Suppressor macrophage treated with lipopolysaccharide for 1 hour (primary cell): ENCODE results near the gene GABPB2.
"Not testable (repeated sequence)": the region's sequence is repeated elsewhere in the genome, so short reads cannot be mapped to it uniquely, and the experiment has no call there.

Experiments used
- DNase-seq, 3 donors: peaks; one replicate each; pipeline ENCODE4 v3.0.0-alpha.2; 2020 to 2022

Gene GABPB2

DNA sequence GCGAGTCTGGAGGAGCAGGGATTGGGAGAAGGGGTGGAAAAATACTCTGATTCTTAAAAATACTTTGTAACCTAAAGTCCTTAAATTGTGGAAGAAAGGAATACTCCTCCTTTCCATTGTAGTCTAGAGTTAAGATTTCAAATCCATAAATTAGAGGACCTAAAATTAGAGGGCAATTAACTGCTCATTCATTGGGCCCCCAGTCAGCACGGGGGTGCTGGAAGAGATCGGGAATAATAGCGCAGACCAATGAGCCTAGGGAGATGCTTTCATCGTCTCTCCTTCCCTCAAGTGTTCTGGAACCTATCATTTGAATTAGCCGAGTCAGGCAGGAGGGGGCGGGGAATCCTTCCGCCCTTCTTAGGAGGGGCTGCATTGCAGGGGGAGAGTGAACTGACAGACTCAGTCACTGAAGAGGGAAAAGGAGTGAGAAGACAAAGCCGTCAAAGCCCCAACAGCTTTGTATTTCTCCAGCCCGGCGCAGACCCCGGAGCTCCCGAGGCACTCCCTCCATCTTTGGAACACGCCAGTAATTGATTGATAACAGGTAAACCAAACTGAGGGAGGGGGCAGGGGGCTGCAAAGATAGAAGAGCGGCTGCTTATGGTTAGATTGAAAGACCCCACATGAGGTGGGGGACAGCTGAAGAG is 10.4 kb upstream of the GABPB2 start, which contains the start of gene MLLT11:
Gene MLLT11 (plus strand): TSS at position 391 of the 650 bp plus-strand sequence. CDS start 6,828 bp downstream, outside the sequence.
- no peak for DNase-seq

DNA sequence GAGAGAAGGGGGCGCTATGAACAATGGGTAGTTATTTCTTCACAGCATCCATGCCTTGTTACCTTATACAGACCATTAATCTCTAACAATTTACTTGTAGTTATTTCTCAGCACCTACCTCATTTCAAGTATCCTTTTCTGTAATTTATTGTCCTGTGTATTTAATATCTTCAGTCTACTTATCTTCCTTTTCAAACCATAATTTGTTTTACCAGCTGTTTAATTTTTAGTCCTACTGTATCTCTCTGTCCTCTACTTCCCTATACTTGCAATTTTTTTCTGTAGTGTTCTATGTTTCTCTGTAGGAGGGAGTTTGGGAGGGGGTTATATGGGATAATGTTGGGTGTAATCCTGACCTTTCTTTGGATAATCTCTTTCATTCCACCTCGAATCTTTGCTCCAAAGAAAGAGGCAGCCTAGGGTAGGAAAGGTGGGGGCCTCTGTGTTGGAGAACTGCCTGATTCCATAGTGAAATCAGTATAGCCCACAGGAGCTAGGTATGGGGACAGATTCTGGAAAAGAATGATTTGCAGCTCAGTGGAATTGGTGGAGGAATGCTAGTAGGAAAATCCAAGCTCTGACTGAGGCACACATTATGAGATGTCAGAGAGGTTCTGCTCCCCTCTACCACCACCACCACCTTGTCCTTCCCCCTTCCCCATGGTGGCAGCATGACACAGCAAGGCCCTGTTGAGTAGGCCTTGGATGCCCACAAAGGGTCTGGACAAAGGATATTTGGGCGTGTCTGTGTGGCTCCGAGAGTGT is 9.7 kb upstream of the GABPB2 start:
- no peak for DNase-seq

DNA sequence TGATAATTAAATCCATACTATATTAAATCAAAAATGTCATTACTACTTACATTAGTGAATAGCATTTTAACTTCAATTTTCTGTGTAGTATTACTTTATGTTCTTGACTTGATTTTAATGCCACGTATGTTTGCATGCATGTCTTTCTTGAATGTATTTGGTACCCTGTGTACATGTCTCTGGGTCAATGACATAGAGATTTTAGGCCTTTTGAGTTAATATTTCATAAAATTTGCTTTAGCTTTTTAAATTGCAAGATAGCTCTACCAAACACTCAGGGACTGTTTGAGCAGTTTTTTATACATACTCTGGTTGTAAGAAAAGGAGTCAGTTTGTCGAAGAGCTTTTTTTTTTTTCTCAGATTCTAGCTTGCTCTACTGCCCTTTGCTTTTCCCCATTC is 8.9 kb upstream of the GABPB2 start:
- DNase-seq: no peak

- DNase-seq: peak; percentile 50 to 81 (median 74)
These were observed 7.7 kb upstream of the GABPB2 start for GRCh38 chr1:151062741-151063371.

- DNase-seq: no peak
These were observed 5.4 kb upstream of the GABPB2 start for GRCh38 chr1:151065089-151065645.

DNA sequence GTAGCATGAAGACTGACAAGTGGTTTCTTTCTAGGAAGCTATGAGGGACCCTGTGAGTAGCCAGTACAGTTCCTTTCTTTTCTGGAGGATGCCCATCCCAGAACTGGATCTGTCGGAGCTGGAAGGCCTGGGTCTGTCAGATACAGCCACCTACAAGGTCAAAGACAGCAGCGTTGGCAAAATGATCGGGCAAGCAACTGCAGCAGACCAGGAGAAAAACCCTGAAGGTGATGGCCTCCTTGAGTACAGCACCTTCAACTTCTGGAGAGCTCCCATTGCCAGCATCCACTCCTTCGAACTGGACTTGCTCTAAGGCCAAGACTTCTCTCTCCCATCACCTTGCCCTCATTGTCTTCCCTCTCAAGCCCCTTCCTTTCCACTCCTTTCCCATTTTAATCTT is 3.4 kb upstream of the GABPB2 start:
- DNase-seq: no peak

DNA sequence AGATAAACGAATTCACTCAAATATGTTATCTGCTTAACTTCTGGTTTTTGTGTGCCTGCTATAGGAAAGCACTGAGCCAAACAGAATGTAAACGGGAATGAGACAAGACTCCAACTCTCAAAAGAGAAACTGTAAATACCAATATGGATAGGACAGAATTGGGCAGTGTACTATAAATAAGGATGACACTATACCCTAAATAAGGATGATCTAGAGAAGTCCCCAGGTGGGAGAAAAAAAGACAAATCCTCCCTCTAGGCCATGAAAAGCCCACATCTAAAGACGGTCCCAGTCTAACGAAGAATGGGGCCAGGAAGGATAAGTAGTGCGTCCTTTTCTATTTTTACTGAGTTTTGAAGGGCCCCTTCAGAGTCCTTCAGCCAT is 1.5 kb upstream of the GABPB2 start:
- no peak for DNase-seq

DNA sequence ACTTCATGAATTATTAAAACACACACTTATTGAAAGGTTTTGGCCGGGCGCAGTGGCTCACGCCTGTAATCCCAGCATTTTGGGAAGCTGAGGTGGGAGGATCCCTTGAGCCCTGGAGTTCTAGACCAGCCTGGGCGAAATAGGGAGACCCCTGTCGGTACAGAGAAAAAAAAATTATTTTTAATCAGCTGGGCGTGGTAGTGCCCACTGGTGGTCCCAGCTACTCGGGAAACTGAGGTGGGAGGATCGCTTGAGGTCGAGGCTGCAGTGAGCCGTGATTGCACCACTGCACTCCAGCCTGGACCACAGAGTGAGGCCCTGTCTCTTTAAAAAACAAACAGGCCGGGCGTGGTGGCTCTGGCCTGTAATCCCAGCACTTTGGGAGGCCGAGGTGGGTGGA is 1.7 kb downstream of the GABPB2 start:
- no peak for DNase-seq

DNA sequence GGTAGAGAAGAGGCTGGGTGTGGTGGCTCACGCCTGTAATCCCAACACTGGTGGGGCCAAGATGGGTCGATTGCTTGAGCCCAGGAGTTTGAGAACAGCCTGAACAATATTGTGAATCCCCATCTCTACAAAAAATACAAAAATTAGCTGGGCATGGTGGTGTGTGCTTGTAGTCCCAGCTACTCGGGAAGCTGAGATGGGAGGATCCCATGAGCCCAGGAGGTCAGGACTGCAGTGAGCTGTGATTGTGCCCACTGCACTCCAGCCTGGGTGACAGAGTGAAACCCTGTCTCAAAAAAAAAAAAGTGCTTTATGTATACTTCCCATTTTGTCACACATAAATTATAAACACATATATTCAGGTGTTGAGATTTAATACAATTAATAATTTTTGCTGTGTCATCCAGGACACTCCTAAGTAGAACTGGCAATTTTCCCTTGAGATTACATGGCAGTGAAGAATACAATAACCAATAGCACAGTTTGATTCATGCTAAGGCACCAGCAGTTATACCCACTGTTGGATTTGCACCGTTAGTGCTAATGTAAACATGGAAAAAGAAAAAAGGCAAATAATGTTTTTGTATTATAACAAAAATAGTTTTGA is 15.5 kb downstream of the GABPB2 start:
- no peak for DNase-seq

DNA sequence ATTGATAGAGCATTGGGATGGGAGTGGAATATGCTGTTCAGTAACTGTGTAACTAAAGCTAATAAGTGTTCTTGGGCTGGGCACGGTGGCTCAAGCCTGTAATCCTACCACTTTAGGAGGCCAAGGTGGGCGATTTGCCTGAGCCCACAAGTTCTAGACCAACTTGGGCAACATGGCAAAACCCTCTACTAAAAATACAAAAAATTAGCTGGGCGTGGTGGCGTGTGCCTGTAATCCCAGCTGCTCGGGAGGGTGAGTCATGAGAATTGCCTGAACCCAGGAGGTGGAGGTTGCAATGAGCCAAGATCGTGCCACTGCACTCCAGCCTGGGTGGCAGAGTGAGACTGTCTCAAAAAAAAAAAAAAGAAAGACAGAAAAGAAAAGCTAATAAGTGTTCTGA is 26.9 kb downstream of the GABPB2 start:
- not testable (repeated sequence) for DNase-seq

- DNase-seq: no peak
These were observed 27.6 kb downstream of the GABPB2 start for GRCh38 chr1:151098126-151098525.

GRCh38 chr1:151104630-151105029 is 34.1 kb downstream of the GABPB2 start:
- DNase-seq: no peak

DNA sequence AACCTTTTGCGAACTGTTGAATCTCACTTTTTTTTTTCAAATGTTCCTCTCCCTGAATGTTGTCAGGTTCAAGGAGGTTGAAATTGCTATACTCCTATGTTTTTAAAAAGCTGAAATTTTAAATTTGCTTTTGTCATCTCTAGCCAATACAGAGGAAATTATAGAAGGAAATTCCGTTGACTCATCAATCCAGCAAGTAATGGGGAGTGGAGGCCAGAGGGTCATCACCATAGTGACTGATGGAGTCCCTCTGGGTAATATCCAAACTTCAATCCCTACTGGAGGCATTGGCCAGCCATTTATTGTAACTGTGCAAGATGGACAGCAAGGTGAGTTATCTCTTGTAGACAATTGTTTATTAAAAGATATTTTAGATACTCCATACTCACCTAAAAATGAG is 36.3 kb downstream of the GABPB2 start:
- DNase-seq: peak; percentile 33 to 53 (median 35)

DNA sequence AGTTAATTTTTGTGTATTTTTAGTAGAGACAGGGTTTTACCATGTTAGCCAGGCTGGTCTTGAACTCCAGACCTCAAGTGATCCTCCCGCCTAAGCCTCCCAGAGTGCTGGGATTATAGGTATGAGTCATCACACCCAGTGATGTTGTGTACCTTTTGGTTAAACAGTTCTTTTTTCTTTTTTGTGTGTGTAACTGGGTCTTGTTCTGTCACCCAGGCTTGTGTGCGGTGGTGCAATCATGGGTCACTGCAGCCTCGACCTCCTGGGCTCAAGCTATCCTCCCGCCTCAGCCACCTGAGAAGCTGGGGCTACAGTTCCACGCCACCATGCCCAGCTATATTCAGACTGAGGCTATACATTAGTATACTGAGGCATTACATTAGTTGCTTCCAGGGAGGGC is 37.8 kb downstream of the GABPB2 start:
- no peak for DNase-seq

DNA sequence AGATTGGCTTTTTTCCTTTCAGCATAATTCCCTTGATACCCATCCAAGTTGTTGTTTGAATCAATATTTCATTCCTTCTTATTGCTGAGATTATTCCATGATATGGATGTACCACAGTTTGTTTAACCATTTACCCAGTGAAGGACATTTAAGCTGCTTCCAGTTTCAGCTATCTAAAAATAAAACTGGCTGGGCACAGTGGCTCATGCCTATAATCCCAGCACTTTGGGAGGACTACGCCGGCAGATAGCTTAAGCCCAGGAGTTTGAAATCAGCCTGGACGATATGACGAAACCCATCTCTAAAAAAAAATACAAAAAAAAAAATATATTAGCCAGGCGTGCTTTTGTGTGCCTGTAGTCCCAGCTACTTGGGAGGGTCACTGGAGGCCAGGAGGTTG is 43.3 kb downstream of the GABPB2 start:
- no peak for DNase-seq

- DNase-seq: no peak
These were observed 54.3 kb downstream of the GABPB2 start for GRCh38 chr1:151124763-151125403.

DNA sequence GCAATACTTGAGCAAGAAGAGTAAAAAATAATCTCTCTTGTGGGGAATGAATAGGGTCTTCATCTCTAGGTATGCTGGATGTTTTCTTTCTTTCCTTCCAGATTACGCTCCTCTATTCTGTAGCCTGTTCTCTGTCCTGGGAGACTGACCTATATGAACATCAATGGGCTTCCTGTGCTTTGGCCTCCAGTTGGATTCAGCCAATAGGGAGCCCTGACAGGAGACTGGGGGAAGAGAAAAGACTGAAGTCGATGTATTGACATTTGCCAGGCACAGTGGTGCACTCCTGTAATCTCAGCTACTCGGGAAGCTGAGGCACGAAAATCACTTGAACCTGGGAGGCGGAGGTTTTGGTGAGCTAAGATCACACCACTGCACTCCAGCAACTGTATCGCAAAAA is 58.2 kb downstream of the GABPB2 start:
- no peak for DNase-seq

GRCh38 chr1:151130987-151131586 is 60.5 kb downstream of the GABPB2 start:
- DNase-seq: peak; percentile 62 to 66 (median 62)

GRCh38 chr1:151131701-151132334 is 61.3 kb downstream of the GABPB2 start:
- DNase-seq: peak in 2 of 3 donors; percentile 18

DNA sequence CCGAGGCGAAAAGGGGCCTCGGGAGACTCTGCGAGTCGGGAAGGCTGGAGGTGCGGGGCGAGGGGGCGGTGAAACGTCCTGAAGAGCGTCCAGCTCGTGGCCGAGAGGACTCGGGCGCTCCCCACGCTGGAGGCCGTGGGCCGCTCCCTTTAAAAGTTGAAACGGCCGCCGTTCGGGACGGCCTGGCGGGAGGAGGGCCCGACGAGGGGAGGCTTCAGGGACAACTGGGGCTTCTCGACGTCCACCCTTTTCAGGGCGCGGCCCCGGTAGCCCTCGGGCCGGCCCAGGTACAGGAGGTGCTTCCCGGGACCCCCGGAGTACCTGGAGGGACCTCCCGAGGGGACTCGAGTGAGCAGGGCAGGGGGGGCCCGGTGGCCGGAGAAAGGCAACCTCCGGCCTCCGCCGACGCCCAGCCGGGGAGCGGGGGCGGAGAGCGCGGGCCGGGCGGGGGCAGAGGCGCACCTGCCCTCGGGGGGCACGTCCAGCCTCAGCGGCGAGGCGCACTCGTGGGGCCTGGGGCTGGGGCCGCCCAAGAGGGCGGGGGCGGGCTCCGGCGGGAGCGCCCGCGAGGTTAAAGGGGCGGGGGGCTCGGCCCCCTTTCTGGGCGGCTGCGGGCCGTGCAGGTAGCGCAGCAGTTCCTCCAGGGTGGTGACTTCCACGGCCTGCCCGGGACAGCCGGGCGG is 61.9 kb downstream of the GABPB2 start:
- no peak for DNase-seq
